Natural killer cell treated with Interleukin-12 subunit alpha and Interleukin-12 subunit beta and Interleukin-15 and Interleukin-18, amount 100 ng/mL, for 72 hours (primary cell): ENCODE results near the gene RAPGEF1. TPM values are rescaled to one million over a fixed set of nuclear protein-coding genes. Genes with fewer than 3 reads are reported as not detected.
"Not testable (repeated sequence)": the region's sequence is repeated elsewhere in the genome, so short reads cannot be mapped to it uniquely, and the experiment has no call there.

ENCODE experiments used
- ATAC-seq, 2 donors: fragments of 150-1000 bp; cut with Tn5 transposase in 1 of 2; sonication (Bioruptor Pico), chemical (Tn5 transposase) in 1 of 2; 2 replicates each; pipeline ENCODE4 v1.10.0; 2021
- DNase-seq: peaks from one replicate; pipeline ENCODE4 v3.0.0; 2022; ENCODE audit warnings: low spot score
- H3K27ac Mint-ChIP-seq, 2 donors: 1 replicate in 1 of 2; 2 replicates in 1 of 2; pipeline ENCODE4 v1.8.0; 2022; ENCODE audit warnings: mixed read lengths in 2 of 2, mild to moderate bottlenecking in 1 of 2, moderate library complexity in 1 of 2
- H3K27me3 Mint-ChIP-seq, 2 donors: 1 replicate in 1 of 2; 2 replicates in 1 of 2; pipeline ENCODE4 v1.8.0; 2022; ENCODE audit warnings: mixed read lengths in 2 of 2
- H3K36me3 Mint-ChIP-seq: one replicate; pipeline ENCODE4 v1.8.0; 2022; ENCODE audit warnings: mixed read lengths
- H3K4me1 Mint-ChIP-seq, 2 donors: 1 replicate in 1 of 2; 2 replicates in 1 of 2; pipeline ENCODE4 v1.8.0; 2022; ENCODE audit warnings: low read depth in 2 of 2, mixed read lengths in 2 of 2, mild to moderate bottlenecking in 1 of 2
- H3K4me3 Mint-ChIP-seq: one replicate; pipeline ENCODE4 v1.8.0; 2022; ENCODE audit warnings: mixed read lengths
- H3K9me3 Mint-ChIP-seq: 2 replicates; pipeline ENCODE4 v1.8.0; 2022; ENCODE audit warnings: mixed read lengths
- total RNA-seq, 2 donors: library from RNA; stranded (reverse); gene quantifications; one replicate each; pipeline ENCODE4 v1.2.3, GENCODE V29; 2022

Gene RAPGEF1
- total RNA-seq, 2 donors from 2014 or later, result 109 to 215 TPM

GRCh38 chr9:131764568-131764967 is 24.7 kb upstream of the RAPGEF1 start:
- Mint-ChIP-seq H3K9me3 (no peaks in the 10 kb centered on the region), H3K27me3 (peaks cover 13 to 15% of the 10 kb centered on the region in 2 donors), H3K4me1 (no peaks in the 10 kb centered on the region), H3K4me3 (no peak overlapping the region), H3K27ac (no peak overlapping the region), H3K36me3 (no peaks in the 10 kb centered on the region)
- ATAC-seq (no peak), DNase-seq (no peak)

- no peaks in the 10 kb centered on the region for H3K36me3 Mint-ChIP-seq
- H3K4me3 Mint-ChIP-seq, result no peak overlapping the region
- peaks cover 15 to 18% of the 10 kb centered on the region in 2 donors for H3K27me3 Mint-ChIP-seq
- no peaks in the 10 kb centered on the region for H3K4me1 Mint-ChIP-seq
- peak; percentile 90 to 94 for ATAC-seq
- no peak overlapping the region for H3K27ac Mint-ChIP-seq
- peak; percentile 81 for DNase-seq
- no peaks in the 10 kb centered on the region for H3K9me3 Mint-ChIP-seq
Observed at GRCh38 chr9:131762356-131762932, 22.6 kb upstream of the RAPGEF1 start.

- ATAC-seq (no peak), DNase-seq (no peak)
- no peak overlapping the region for H3K4me3 Mint-ChIP-seq
- no peaks in the 10 kb centered on the region for H3K9me3 Mint-ChIP-seq
- no peak overlapping the region for H3K27ac Mint-ChIP-seq
- peaks cover 3 to 6% of the 10 kb centered on the region in 2 donors for H3K4me1 Mint-ChIP-seq
- H3K36me3 Mint-ChIP-seq, result no peaks in the 10 kb centered on the region
- H3K27me3 Mint-ChIP-seq, result peaks cover 0 to 9% of the 10 kb centered on the region in 2 donors
Observed at GRCh38 chr9:131759017-131759647, 19.3 kb upstream of the RAPGEF1 start.

- no peak for DNase-seq
- no peak overlapping the region for H3K4me3 Mint-ChIP-seq
- H3K4me1 Mint-ChIP-seq, result peaks cover 3 to 6% of the 10 kb centered on the region in 2 donors
- H3K27ac Mint-ChIP-seq, result no peak overlapping the region
- no peaks in the 10 kb centered on the region for H3K36me3 Mint-ChIP-seq
- peaks cover 0 to 9% of the 10 kb centered on the region in 2 donors for H3K27me3 Mint-ChIP-seq
- no peak for ATAC-seq
- no peaks in the 10 kb centered on the region for H3K9me3 Mint-ChIP-seq
Observed at GRCh38 chr9:131757549-131757948, 17.7 kb upstream of the RAPGEF1 start.

GRCh38 chr9:131755541-131756198 is 15.8 kb upstream of the RAPGEF1 start:
- Mint-ChIP-seq H3K36me3 (no peaks in the 10 kb centered on the region), H3K27me3 (peaks cover 0 to 9% of the 10 kb centered on the region in 2 donors), H3K9me3 (no peaks in the 10 kb centered on the region), H3K4me3 (no peak overlapping the region), H3K27ac (no peak overlapping the region), H3K4me1 (peaks cover 3 to 6% of the 10 kb centered on the region in 2 donors)
- ATAC-seq, result peak; percentile 92 to 96
- peak; percentile 77 for DNase-seq

- Mint-ChIP-seq H3K4me3 (no peak overlapping the region), H3K27me3 (peaks cover 0 to 13% of the 10 kb centered on the region in 2 donors), H3K36me3 (no peaks in the 10 kb centered on the region), H3K4me1 (peaks cover 3 to 6% of the 10 kb centered on the region in 2 donors), H3K9me3 (no peaks in the 10 kb centered on the region), H3K27ac (no peak overlapping the region)
- ATAC-seq (no peak), DNase-seq (no peak)
Observed at GRCh38 chr9:131754846-131755245, 15.0 kb upstream of the RAPGEF1 start.

GRCh38 chr9:131753751-131754150 is 13.9 kb upstream of the RAPGEF1 start:
- H3K4me3 Mint-ChIP-seq, result not testable (repeated sequence)

GRCh38 chr9:131752231-131752884 is 12.5 kb upstream of the RAPGEF1 start:
- H3K4me1 Mint-ChIP-seq, result peaks cover 3 to 6% of the 10 kb centered on the region in 2 donors
- no peak overlapping the region for H3K27ac Mint-ChIP-seq
- ATAC-seq (no peak), DNase-seq (no peak)
- H3K4me3 Mint-ChIP-seq, result no peak overlapping the region
- no peaks in the 10 kb centered on the region for H3K36me3 Mint-ChIP-seq
- H3K9me3 Mint-ChIP-seq, result no peaks in the 10 kb centered on the region
- peaks cover 0 to 7% of the 10 kb centered on the region in 2 donors for H3K27me3 Mint-ChIP-seq

More at GRCh38 chr9:131753751-131754150, 13.9 kb upstream of the RAPGEF1 start:
- not testable (repeated sequence) for H3K36me3 Mint-ChIP-seq, H3K9me3 Mint-ChIP-seq, DNase-seq, H3K4me1 Mint-ChIP-seq, ATAC-seq, H3K27ac Mint-ChIP-seq
- H3K27me3 Mint-ChIP-seq, result peaks cover 0 to 11% of the 10 kb centered on the region in 2 donors

GRCh38 chr9:131748411-131748955 is 8.6 kb upstream of the RAPGEF1 start:
- ATAC-seq (no peak), DNase-seq (no peak)
- Mint-ChIP-seq H3K36me3 (no peaks in the 10 kb centered on the region), H3K27me3 (peaks cover 0 to 4% of the 10 kb centered on the region in 2 donors), H3K27ac (no peak overlapping the region), H3K9me3 (no peaks in the 10 kb centered on the region), H3K4me1 (peaks cover 4 to 12% of the 10 kb centered on the region in 2 donors), H3K4me3 (no peak overlapping the region)

- H3K9me3 Mint-ChIP-seq, result no peaks in the 10 kb centered on the region
Observed at GRCh38 chr9:131747352-131747751, 7.5 kb upstream of the RAPGEF1 start.

GRCh38 chr9:131745610-131746009 is 5.7 kb upstream of the RAPGEF1 start:
- Mint-ChIP-seq H3K27ac (peak overlapping the region in 1 of 2 donors; percentile 2), H3K4me3 (no peak overlapping the region), H3K4me1 (peaks cover 4 to 12% of the 10 kb centered on the region in 2 donors), H3K36me3 (no peaks in the 10 kb centered on the region), H3K9me3 (no peaks in the 10 kb centered on the region), H3K27me3 (peaks cover 0 to 4% of the 10 kb centered on the region in 2 donors)
- ATAC-seq, result no peak
- DNase-seq, result no peak

More at GRCh38 chr9:131747352-131747751, 7.5 kb upstream of the RAPGEF1 start:
- Mint-ChIP-seq H3K4me3 (no peak overlapping the region), H3K4me1 (peaks cover 4 to 12% of the 10 kb centered on the region in 2 donors), H3K36me3 (no peaks in the 10 kb centered on the region), H3K27ac (no peak overlapping the region), H3K27me3 (peaks cover 0 to 4% of the 10 kb centered on the region in 2 donors)
- no peak for DNase-seq
- ATAC-seq, result peak; percentile 65 to 66

GRCh38 chr9:131744720-131745201 is 4.9 kb upstream of the RAPGEF1 start:
- H3K27ac Mint-ChIP-seq, result peak overlapping the region in 1 of 2 donors; percentile 38
- DNase-seq (no peak), ATAC-seq (no peak)
- H3K27me3 Mint-ChIP-seq, result no peaks in the 10 kb centered on the region
- no peaks in the 10 kb centered on the region for H3K9me3 Mint-ChIP-seq
- H3K4me1 Mint-ChIP-seq, result peaks cover 4 to 12% of the 10 kb centered on the region in 2 donors
- H3K4me3 Mint-ChIP-seq, result no peak overlapping the region
- H3K36me3 Mint-ChIP-seq, result no peaks in the 10 kb centered on the region

- DNase-seq (no peak), ATAC-seq (no peak)
- Mint-ChIP-seq H3K27me3 (no peaks in the 10 kb centered on the region), H3K4me1 (peaks cover 4 to 12% of the 10 kb centered on the region in 2 donors), H3K4me3 (no peak overlapping the region), H3K9me3 (no peaks in the 10 kb centered on the region), H3K27ac (peak overlapping the region in 1 of 2 donors; percentile 38), H3K36me3 (no peaks in the 10 kb centered on the region)
Observed at GRCh38 chr9:131744171-131744719, 4.4 kb upstream of the RAPGEF1 start.
